ENCODE data around the gene FSTL3. TPM values are rescaled to one million over a fixed set of nuclear protein-coding genes. Genes with fewer than 3 reads are reported as not detected.

The FSTL3 gene
- total RNA-seq, 1 donor from 2014 or later = 56.1 TPM

- no peak overlapping the region for H3K4me3 ChIP-seq
- H3K36me3 ChIP-seq = peaks cover 75% of the 10 kb centered on the region
- no peak overlapping the region for H3K27ac ChIP-seq (replicated peaks)
- H3K27me3 ChIP-seq (ENCODE audit: low read depth) = no peaks in the 10 kb centered on the region
- DNase-seq = no peak
- no peak for TF ChIP-seq CTCF (IDR thresholded peaks at IDR 0.05; ENCODE audit: borderline replicate concordance)
- intact Hi-C loops (cut with micrococcal nuclease) = no loop called here
- H3K4me1 ChIP-seq = peaks cover 14% of the 10 kb centered on the region
- no peaks in the 10 kb centered on the region for H3K9me3 ChIP-seq (replicated peaks)
Measured at GRCh38 chr19:651991-652390, 24.2 kb upstream of the FSTL3 start.

GRCh38 chr19:652467-653389 is 23.5 kb upstream of the FSTL3 start:
- no peak for DNase-seq

GRCh38 chr19:653425-653824 is 22.8 kb upstream of the FSTL3 start:
- intact Hi-C loops (cut with micrococcal nuclease) = no loop called here
- H3K27ac ChIP-seq (replicated peaks) = no peak overlapping the region
- H3K9me3 ChIP-seq (replicated peaks) = no peaks in the 10 kb centered on the region
- no peak for TF ChIP-seq CTCF (IDR thresholded peaks at IDR 0.05; ENCODE audit: borderline replicate concordance)
- DNase-seq = no peak
- H3K4me1 ChIP-seq = peaks cover 28% of the 10 kb centered on the region
- no peaks in the 10 kb centered on the region for H3K27me3 ChIP-seq (ENCODE audit: low read depth)
- no peak overlapping the region for H3K4me3 ChIP-seq
- peaks cover 61% of the 10 kb centered on the region for H3K36me3 ChIP-seq

More at GRCh38 chr19:652467-653389, 23.5 kb upstream of the FSTL3 start:
- Histone ChIP-seq H3K36me3 (peaks cover 68% of the 10 kb centered on the region), H3K9me3 (replicated peaks) (no peaks in the 10 kb centered on the region), H3K4me3 (no peak overlapping the region), H3K27me3 (ENCODE audit: low read depth) (no peaks in the 10 kb centered on the region), H3K27ac (replicated peaks) (no peak overlapping the region), H3K4me1 (peaks cover 21% of the 10 kb centered on the region)
- no peak for TF ChIP-seq CTCF (IDR thresholded peaks at IDR 0.05; ENCODE audit: borderline replicate concordance)
- intact Hi-C loops (cut with micrococcal nuclease) = no loop called here

GRCh38 chr19:655691-656090 is 20.5 kb upstream of the FSTL3 start:
- H3K27ac ChIP-seq (replicated peaks) = no peak overlapping the region
- no peak overlapping the region for H3K4me3 ChIP-seq
- H3K9me3 ChIP-seq (replicated peaks) = no peaks in the 10 kb centered on the region
- peaks cover 38% of the 10 kb centered on the region for H3K36me3 ChIP-seq
- no peak for TF ChIP-seq CTCF (IDR thresholded peaks at IDR 0.05; ENCODE audit: borderline replicate concordance)
- H3K4me1 ChIP-seq = peaks cover 51% of the 10 kb centered on the region
- intact Hi-C loops (cut with micrococcal nuclease) = no loop called here
- H3K27me3 ChIP-seq (ENCODE audit: low read depth) = no peaks in the 10 kb centered on the region
- no peak for DNase-seq

GRCh38 chr19:656751-657559 is 19.2 kb upstream of the FSTL3 start:
- Histone ChIP-seq H3K9me3 (replicated peaks) (no peaks in the 10 kb centered on the region), H3K27ac (replicated peaks) (no peak overlapping the region), H3K4me3 (no peak overlapping the region), H3K36me3 (peaks cover 26% of the 10 kb centered on the region), H3K27me3 (ENCODE audit: low read depth) (no peaks in the 10 kb centered on the region), H3K4me1 (peaks cover 63% of the 10 kb centered on the region)
- TF ChIP-seq CTCF (IDR thresholded peaks at IDR 0.05; ENCODE audit: borderline replicate concordance) = no peak
- no peak for DNase-seq
- intact Hi-C loops (cut with micrococcal nuclease) = no loop called here
